ENCODE data around the gene FADS3. TPM values are rescaled to one million over a fixed set of nuclear protein-coding genes. Genes with fewer than 3 reads are reported as not detected.

The FADS3 gene
- total and polyA plus RNA-seq, 9 of the 15 experiments (the other 6 are each of a cell fraction or from before 2014, with no cell fraction given): 0.97 to 148 (median 92.7) TPM

DNA sequence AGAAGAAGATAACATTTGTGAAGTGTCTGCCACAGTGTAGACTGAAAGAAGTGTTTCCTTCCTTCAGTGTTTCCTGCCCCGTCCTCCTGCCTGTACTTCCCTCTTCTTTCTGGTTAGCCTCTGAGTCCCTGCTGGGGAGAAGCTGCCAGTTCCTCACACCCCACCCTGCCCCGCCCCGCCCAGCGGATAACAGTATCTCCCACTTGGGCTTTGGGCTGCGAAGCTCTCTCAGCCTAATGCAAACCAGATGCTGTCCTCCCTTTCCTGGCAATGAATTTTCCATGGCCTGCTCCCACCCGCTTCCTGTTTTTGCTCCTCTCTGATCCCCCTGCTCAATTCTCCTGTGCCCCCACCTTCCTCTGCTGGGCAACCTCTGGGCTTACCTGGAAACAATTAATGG is 31.2 kb upstream of the FADS3 start (continued):
- TF ChIP-seq HBP1 (CRISPR knock-in tag; IDR thresholded peaks at IDR 0.05): no peak
- peak; percentile 54; the same call in 1 of the 2 replicates for TF ChIP-seq ZBTB7A (IDR thresholded peaks at IDR 0.05; ENCODE audit: borderline replicate concordance, control insufficient read depth, low read depth, low read length)
- TF ChIP-seq SPI1 (IDR thresholded peaks at IDR 0.05; ENCODE audit: borderline replicate concordance, low read depth, low read length): peak; percentile 56
- TF ChIP-seq CTBP1 (IDR thresholded peaks at IDR 0.05; ENCODE audit: borderline replicate concordance): peak; percentile 40; the same call in 1 of the 2 replicates
- TF ChIP-seq RCOR1 (IDR thresholded peaks at IDR 0.05; ENCODE audit: borderline replicate concordance in 1 of 2, low read depth in 2 of 2, low read length in 2 of 2): peak in 1 of 2 experiments; percentile 32; a peak in 2 of 4 replicates
- TF ChIP-seq TCF3 (CRISPR knock-in tag; IDR thresholded peaks at IDR 0.05): peak; percentile 14; the same call in 1 of the 2 replicates
- TF ChIP-seq EP300 (IDR thresholded peaks at IDR 0.05; ENCODE audit: low read length): peak; percentile 2; the same call in 1 of the 2 replicates
- TF ChIP-seq MAZ (CRISPR knock-in tag; conservative IDR thresholded peaks at IDR 0.05 in 1 of 2, IDR thresholded peaks at IDR 0.05 in 1 of 2): peak; percentile 25 to 69; a peak in 2 of 4 replicates

GRCh38 chr11:61921446-61921845 is 30.1 kb upstream of the FADS3 start:
- Histone ChIP-seq H3K27ac (ENCODE audit: extremely low read depth, low read depth, low read length) (no peak overlapping the region; the same call in 1 of the 3 replicates), H3K9me1 (ENCODE audit: control insufficient read depth, insufficient read depth, low read length) (no peaks in the 10 kb centered on the region), H3K4me1 (replicated peaks in 1 of 2; ENCODE audit: control insufficient read depth in 2 of 2, insufficient read depth in 2 of 2, low read length in 2 of 2) (peaks cover 52 to 79% of the 10 kb centered on the region in 2 experiments), H3K9me3 (replicated peaks; ENCODE audit: control insufficient read depth, insufficient read depth, low read depth, low read length) (no peaks in the 10 kb centered on the region), H2AFZ (ENCODE audit: low read depth, low read length) (no peak overlapping the region), H3K4me2 (ENCODE audit: insufficient read depth, low read length) (no peak overlapping the region), H3K9ac (ENCODE audit: insufficient read depth in 1 of 2, low read depth in 2 of 2, low read length in 2 of 2) (peak overlapping the region in 1 of 2 experiments; percentile 6; a peak in 2 of 4 replicates), H3K36me3 (ENCODE audit: control insufficient read depth, insufficient read depth, low read length) (no peaks in the 10 kb centered on the region), H3K79me2 (ENCODE audit: control insufficient read depth, insufficient read depth, low read length) (peaks cover 36% of the 10 kb centered on the region), H4K20me1 (replicated peaks; ENCODE audit: control insufficient read depth, insufficient read depth, low read length) (0 out of 2 replicates have a peak, but pooled peaks cover 2% of the 10 kb centered on the region), H3K4me3 (no peak overlapping the region), H3K27me3 (ENCODE audit: control insufficient read depth in 2 of 2, insufficient read depth in 2 of 2, low read length in 2 of 2) (no peaks in the 10 kb centered on the region)
- FAIRE-seq (no peak), ATAC-seq (no peak), DNase-seq (ENCODE audit: extremely low read depth in 1 of 4, low spot score in 3 of 4) (peak in 1 of 4 experiments; percentile 8)
- no TSS peak for BruUV-seq (replicated peaks)
- TF ChIP-seq BACH1 (tag; IDR thresholded peaks at IDR 0.05) (no peak), BCOR (IDR thresholded peaks at IDR 0.05) (peak; percentile 31; the same call in 1 of the 2 replicates)
- intact Hi-C loops (cut with micrococcal nuclease): no loop called here
- ChIA-PET POLR2A (no interaction called here), CTCF (ENCODE audit: low intra/inter-chr PET ratio) (no interaction called here)
- in situ Hi-C loops (cut with MboI): no loop called here
- 71% methylated on average over 3 of the region's 3 CpGs for WGBS (ENCODE audit: insufficient coverage, low coverage, missing lambda C conversion rate)

All from K562 (cell line).